ENCODE measurements around the gene BCAR1.
A peak's percentile ranks its signal among the peaks of the same experiment; 100 is the strongest.
"Not testable (repeated sequence)": the region's sequence is repeated elsewhere in the genome, so short reads cannot be mapped to it uniquely, and the experiment has no call there.

The BCAR1 gene

GRCh38 chr16:75256696-75257343 lies 5.4 kb upstream of the BCAR1 start:
- FAIRE-seq, result no peak
- no peak for DNase-seq (ENCODE audit: extremely low spot score, insufficient read length, low read depth)

GRCh38 chr16:75256059-75256571 lies 4.7 kb upstream of the BCAR1 start:
- no peak for FAIRE-seq
- DNase-seq (ENCODE audit: extremely low spot score, insufficient read length, low read depth), result no peak

GRCh38 chr16:75254359-75254837 lies 3.0 kb upstream of the BCAR1 start:
- no peak for DNase-seq (ENCODE audit: extremely low spot score, insufficient read length, low read depth)
- FAIRE-seq, result no peak

GRCh38 chr16:75252946-75253911 lies 1.8 kb upstream of the BCAR1 start:
- DNase-seq (ENCODE audit: extremely low spot score, insufficient read length, low read depth), result no peak
- FAIRE-seq, result no peak

- FAIRE-seq, result no peak
- no peak for DNase-seq (ENCODE audit: extremely low spot score, insufficient read length, low read depth)
Observed at GRCh38 chr16:75252049-75252864, 833 bp upstream of the BCAR1 start.

- no peak for FAIRE-seq
- peak; percentile 58 for DNase-seq (ENCODE audit: extremely low spot score, insufficient read length, low read depth)
Observed at GRCh38 chr16:75250809-75251279, 580 bp downstream of the BCAR1 start.

GRCh38 chr16:75250089-75250808 lies 1.2 kb downstream of the BCAR1 start:
- FAIRE-seq (no peak), DNase-seq (ENCODE audit: extremely low spot score, insufficient read length, low read depth) (no peak)

GRCh38 chr16:75249441-75249840 lies 2.0 kb downstream of the BCAR1 start:
- DNase-seq (ENCODE audit: extremely low spot score, insufficient read length, low read depth) (no peak), FAIRE-seq (no peak)

- FAIRE-seq (no peak), DNase-seq (ENCODE audit: extremely low spot score, insufficient read length, low read depth) (no peak)
Observed at GRCh38 chr16:75248536-75249380, 2.7 kb downstream of the BCAR1 start.

GRCh38 chr16:75248142-75248535 lies 3.3 kb downstream of the BCAR1 start:
- FAIRE-seq (no peak), DNase-seq (ENCODE audit: extremely low spot score, insufficient read length, low read depth) (no peak)

GRCh38 chr16:75247249-75247648 lies 4.2 kb downstream of the BCAR1 start:
- FAIRE-seq (no peak), DNase-seq (ENCODE audit: extremely low spot score, insufficient read length, low read depth) (no peak)

- no peak for DNase-seq (ENCODE audit: extremely low spot score, insufficient read length, low read depth)
- FAIRE-seq, result no peak
Observed at GRCh38 chr16:75246504-75247205, 4.8 kb downstream of the BCAR1 start.

- FAIRE-seq, result peak; percentile 49
- DNase-seq (ENCODE audit: extremely low spot score, insufficient read length, low read depth), result no peak
Observed at GRCh38 chr16:75244844-75245758, 6.3 kb downstream of the BCAR1 start.

GRCh38 chr16:75244225-75244809 lies 7.1 kb downstream of the BCAR1 start:
- FAIRE-seq, result no peak
- no peak for DNase-seq (ENCODE audit: extremely low spot score, insufficient read length, low read depth)

- DNase-seq (ENCODE audit: extremely low spot score, insufficient read length, low read depth) (no peak), FAIRE-seq (no peak)
Observed at GRCh38 chr16:75243667-75244224, 7.7 kb downstream of the BCAR1 start.

GRCh38 chr16:75242436-75243078 lies 8.9 kb downstream of the BCAR1 start:
- DNase-seq (ENCODE audit: extremely low spot score, insufficient read length, low read depth); FAIRE-seq: not testable (repeated sequence)

Measured in GM18507 (cell line).